Thyroid gland (tissue), 4 donors: ENCODE results near the gene GJB5.

Experiments used
- CTCF ChIP-seq, 6 experiments: fragments of 200-600 bp in 3 of 6; fragments of 450-650 bp in 3 of 6; sonication (generic) in 3 of 6; IDR thresholded peaks; one replicate each; pipeline ENCODE4 v1.5.1; 2016 to 2019; ENCODE audit warnings: antibody characterized with exemption in 6 of 6, mild to moderate bottlenecking in 2 of 6, inconsistent platforms in 1 of 6, moderate library complexity in 1 of 6
- POLR2A ChIP-seq, 2 donors: fragments of 450-650 bp; IDR thresholded peaks; one replicate each; pipeline ENCODE4 v1.6.1; 2017; ENCODE audit warnings: antibody characterized with exemption in 2 of 2, mild to moderate bottlenecking in 2 of 2, moderate library complexity in 1 of 2

- no peak for TF ChIP-seq POLR2A (IDR thresholded peaks at IDR 0.05)
- no peak for TF ChIP-seq CTCF (IDR thresholded peaks at IDR 0.05)
Observed at GRCh38 chr1:34750610-34751009, 4.2 kb upstream of the GJB5 start.
